Thyroid gland (tissue), 4 donors: ENCODE measurements around the gene ANKRD61. TPM values are rescaled to one million over a fixed set of nuclear protein-coding genes. Genes with fewer than 3 reads are reported as not detected.
"Not testable (repeated sequence)": the region's sequence is repeated elsewhere in the genome, so short reads cannot be mapped to it uniquely, and the experiment has no call there.

ENCODE experiments used
- DNase-seq, 2 donors: peaks; one replicate each; pipeline ENCODE4 v3.0.0-alpha.2; 2019
- H3K27ac ChIP-seq, 3 donors: fragments of 200-600 bp; sonication (generic); 1 replicate in 2 of 3; 2 replicates in 1 of 3; pipeline ENCODE4 v1.5.1; 2016 to 2019; ENCODE audit warnings: mild to moderate bottlenecking in 1 of 3, moderate library complexity in 1 of 3
- H3K27me3 ChIP-seq: fragments of 200-600 bp; sonication (generic); one replicate; pipeline ENCODE4 v1.5.1; 2019
- H3K36me3 ChIP-seq, 2 donors: fragments of 200-600 bp; sonication (generic); one replicate each; pipeline ENCODE4 v1.5.1; 2016 to 2019
- H3K4me1 ChIP-seq, 2 donors: fragments of 200-600 bp; sonication (generic); one replicate each; pipeline ENCODE4 v1.5.1; 2017 to 2019
- H3K4me3 ChIP-seq, 3 donors: fragments of 200-600 bp; sonication (generic); replicated peaks in 1 of 3; 1 replicate in 2 of 3; 2 replicates in 1 of 3; pipeline ENCODE4 v1.5.1; 2016; ENCODE audit warnings: mild to moderate bottlenecking in 1 of 3
- H3K9me3 ChIP-seq: fragments of 200-600 bp; sonication (generic); one replicate; pipeline ENCODE4 v1.5.1; 2017
- POLR2A ChIP-seq, 2 donors: fragments of 450-650 bp; IDR thresholded peaks; one replicate each; pipeline ENCODE4 v1.6.1; 2017; ENCODE audit warnings: antibody characterized with exemption in 2 of 2, mild to moderate bottlenecking in 2 of 2, moderate library complexity in 1 of 2
- WGBS, 2 donors: methylation state at CpG; one replicate each; pipeline ENCODE4 v1.1.5; 2017; 5-methylcytosine and 5-hydroxymethylcytosine counted together
- intact Hi-C: fragments of 100-400 bp; cut with DNase I; formaldehyde crosslinking; loops from one replicate; pipeline ENCODE4 v1.15.1; 2023
- total RNA-seq, 4 donors: library from RNA; depleted of rRNA; stranded (reverse); fragments of >200 nt; gene quantifications; one replicate each; pipeline ENCODE4 v1.2.3, GENCODE V29; 2016
- TF ChIP-seq, protein P1 (sequence below), 6 experiments: fragments of 200-600 bp in 3 of 6; fragments of 450-650 bp in 3 of 6; sonication (generic) in 3 of 6; IDR thresholded peaks; one replicate each; pipeline ENCODE4 v1.5.1; 2016 to 2019; ENCODE audit warnings: antibody characterized with exemption in 6 of 6, mild to moderate bottlenecking in 2 of 6, inconsistent platforms in 1 of 6, moderate library complexity in 1 of 6

ANKRD61 gene
- not detected for total RNA-seq

DNA sequence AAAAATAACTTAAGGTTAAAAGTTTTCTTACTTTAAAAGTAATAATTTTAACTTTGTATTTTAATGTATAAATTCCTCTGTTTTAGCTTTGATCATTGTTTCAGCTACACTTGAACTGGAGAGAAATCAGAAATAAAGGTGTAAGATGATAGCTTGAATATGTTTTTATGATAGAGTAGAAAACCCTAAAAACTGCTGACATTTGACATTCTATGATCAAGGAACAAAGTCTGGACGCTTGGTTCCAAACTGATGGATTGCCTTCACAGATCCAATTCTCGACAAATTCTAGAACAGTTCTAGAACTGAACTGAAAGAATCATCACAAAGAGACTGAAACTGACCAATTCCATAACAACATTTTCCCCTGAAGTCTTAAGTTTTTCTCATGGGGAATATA lies at the start of gene ANKRD61:
TSS of gene ANKRD61 (plus strand) at position 389 of the 400 bp plus-strand sequence. CDS start at position 389, 0 bp downstream.
- DNase-seq = no peak
- peak within 1 kb of the TSS in 1 of 3 donors; percentile 62 for H3K27ac ChIP-seq
- no peaks in the 10 kb centered on the region for H3K27me3 ChIP-seq
- no peaks in the 10 kb centered on the region for H3K9me3 ChIP-seq
- peaks cover 30 to 34% of the 10 kb centered on the region in 2 donors for H3K36me3 ChIP-seq
- intact Hi-C loops = no loop called here
- H3K4me1 ChIP-seq = peaks cover 5 to 8% of the 10 kb centered on the region in 2 donors
- H3K4me3 ChIP-seq = no peak within 1 kb of the TSS
- WGBS, 2 donors = 93 to 95% methylated on average over 2 of the region's 2 CpGs
- TF ChIP-seq POLR2A (IDR thresholded peaks at IDR 0.05) = no peak
- TF ChIP-seq, protein P1, sequence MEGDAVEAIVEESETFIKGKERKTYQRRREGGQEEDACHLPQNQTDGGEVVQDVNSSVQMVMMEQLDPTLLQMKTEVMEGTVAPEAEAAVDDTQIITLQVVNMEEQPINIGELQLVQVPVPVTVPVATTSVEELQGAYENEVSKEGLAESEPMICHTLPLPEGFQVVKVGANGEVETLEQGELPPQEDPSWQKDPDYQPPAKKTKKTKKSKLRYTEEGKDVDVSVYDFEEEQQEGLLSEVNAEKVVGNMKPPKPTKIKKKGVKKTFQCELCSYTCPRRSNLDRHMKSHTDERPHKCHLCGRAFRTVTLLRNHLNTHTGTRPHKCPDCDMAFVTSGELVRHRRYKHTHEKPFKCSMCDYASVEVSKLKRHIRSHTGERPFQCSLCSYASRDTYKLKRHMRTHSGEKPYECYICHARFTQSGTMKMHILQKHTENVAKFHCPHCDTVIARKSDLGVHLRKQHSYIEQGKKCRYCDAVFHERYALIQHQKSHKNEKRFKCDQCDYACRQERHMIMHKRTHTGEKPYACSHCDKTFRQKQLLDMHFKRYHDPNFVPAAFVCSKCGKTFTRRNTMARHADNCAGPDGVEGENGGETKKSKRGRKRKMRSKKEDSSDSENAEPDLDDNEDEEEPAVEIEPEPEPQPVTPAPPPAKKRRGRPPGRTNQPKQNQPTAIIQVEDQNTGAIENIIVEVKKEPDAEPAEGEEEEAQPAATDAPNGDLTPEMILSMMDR (IDR thresholded peaks at IDR 0.05) = no peak

DNA sequence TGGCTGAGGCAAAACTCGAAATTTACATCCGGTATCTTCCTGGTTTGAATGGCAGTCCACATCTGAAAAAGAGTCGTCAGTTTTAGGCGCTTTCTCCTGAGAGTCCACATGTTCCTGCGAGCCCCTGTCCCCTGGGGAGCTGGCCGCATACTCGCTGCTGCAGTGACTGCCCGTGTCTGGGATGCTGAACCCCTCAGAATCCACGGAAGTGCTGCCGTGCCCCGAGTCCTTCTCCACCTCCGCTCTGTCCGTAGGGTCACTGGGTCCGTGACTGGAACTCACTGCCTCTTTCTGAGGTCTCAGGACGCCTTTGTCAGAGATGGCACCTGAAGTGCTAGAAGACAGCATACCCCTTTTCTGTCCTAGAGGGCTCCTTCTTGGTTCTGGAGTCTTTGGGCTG lies 44.1 kb upstream of the ANKRD61 start:
- H3K9me3 ChIP-seq, H3K27me3 ChIP-seq, DNase-seq, H3K4me3 ChIP-seq, H3K27ac ChIP-seq, intact Hi-C loops, H3K4me1 ChIP-seq, H3K36me3 ChIP-seq: not testable (repeated sequence)
- WGBS, 2 donors = 92% methylated on average over 15 of the region's 15 CpGs

DNA sequence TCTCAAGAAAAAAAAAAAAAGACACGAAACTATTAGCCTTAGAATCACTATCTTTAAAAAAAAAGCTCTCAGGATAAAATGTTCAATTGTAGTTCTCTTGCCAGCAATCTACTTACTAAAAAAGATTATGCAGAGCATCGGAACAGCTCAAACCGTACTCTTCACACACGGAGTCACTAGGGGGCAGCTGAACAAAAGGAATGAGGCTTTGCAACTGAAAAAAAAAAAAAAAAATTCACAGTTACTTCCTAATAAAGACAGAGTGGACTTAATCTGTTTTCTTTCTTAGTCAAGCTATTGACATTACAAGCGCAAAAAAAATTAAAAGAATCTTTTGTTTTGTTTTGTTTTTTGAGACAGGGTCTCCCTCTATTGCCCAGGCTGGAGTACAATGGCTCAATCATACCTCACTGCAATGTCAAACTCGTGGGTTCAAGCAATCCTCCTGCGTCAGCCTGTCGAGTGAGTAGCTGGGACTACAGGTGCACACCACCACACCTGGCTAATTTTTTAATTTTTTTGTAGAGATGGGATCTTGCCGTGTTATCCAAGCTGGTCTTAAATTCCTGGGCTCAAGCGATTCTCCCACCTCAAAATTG lies 33.9 kb upstream of the ANKRD61 start:
- WGBS, 2 donors = 55 to 57% methylated on average over 10 of the region's 10 CpGs
- intact Hi-C loops = loop anchor here (10.0 kb wide), 1 partner anchor 327 kb away; no protein-coding TSS in a partner anchor
- no peak overlapping the region for H3K4me3 ChIP-seq
- DNase-seq = peak; percentile 65 to 68
- TF ChIP-seq, protein P1 (IDR thresholded peaks at IDR 0.05) = peak; percentile 33 to 92 (median 66)
- TF ChIP-seq POLR2A (IDR thresholded peaks at IDR 0.05) = no peak
- H3K27me3 ChIP-seq = no peaks in the 10 kb centered on the region
- peaks cover 0 to 4% of the 10 kb centered on the region in 2 donors for H3K4me1 ChIP-seq
- H3K27ac ChIP-seq = peak overlapping the region in 1 of 3 donors; percentile 35
- H3K36me3 ChIP-seq = peaks cover 18 to 32% of the 10 kb centered on the region in 2 donors
- H3K9me3 ChIP-seq = no peaks in the 10 kb centered on the region

DNA sequence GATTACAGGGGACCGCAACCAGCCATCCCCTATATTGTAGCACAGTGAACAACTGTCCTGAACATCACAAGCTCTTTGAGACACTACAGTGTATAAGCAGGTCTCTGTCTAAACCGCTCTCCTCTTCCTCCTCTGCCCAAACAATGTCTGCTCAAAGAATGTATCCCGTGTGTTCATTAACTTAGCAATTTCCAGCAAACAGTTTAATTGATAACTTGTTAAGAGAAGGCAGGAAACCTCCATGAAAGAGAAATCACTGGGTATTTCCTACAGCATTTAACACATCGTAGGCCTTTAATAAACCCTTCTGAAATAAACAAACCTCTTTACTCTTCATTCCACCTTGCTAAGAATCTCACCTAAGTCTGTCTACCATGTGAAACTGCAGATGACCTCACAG lies 23.8 kb upstream of the ANKRD61 start:
- WGBS, 2 donors = 88 to 94% methylated on average over 4 of the region's 4 CpGs
- Histone ChIP-seq H3K27me3 (no peaks in the 10 kb centered on the region), H3K27ac (no peak overlapping the region), H3K4me3 (no peak overlapping the region), H3K9me3 (no peaks in the 10 kb centered on the region), H3K36me3 (peaks cover 8 to 15% of the 10 kb centered on the region in 2 donors), H3K4me1 (peaks cover 23 to 28% of the 10 kb centered on the region in 2 donors)
- no peak for DNase-seq
- TF ChIP-seq, protein P1 (IDR thresholded peaks at IDR 0.05) = no peak
- no peak for TF ChIP-seq POLR2A (IDR thresholded peaks at IDR 0.05)
- intact Hi-C loops = no loop called here

DNA sequence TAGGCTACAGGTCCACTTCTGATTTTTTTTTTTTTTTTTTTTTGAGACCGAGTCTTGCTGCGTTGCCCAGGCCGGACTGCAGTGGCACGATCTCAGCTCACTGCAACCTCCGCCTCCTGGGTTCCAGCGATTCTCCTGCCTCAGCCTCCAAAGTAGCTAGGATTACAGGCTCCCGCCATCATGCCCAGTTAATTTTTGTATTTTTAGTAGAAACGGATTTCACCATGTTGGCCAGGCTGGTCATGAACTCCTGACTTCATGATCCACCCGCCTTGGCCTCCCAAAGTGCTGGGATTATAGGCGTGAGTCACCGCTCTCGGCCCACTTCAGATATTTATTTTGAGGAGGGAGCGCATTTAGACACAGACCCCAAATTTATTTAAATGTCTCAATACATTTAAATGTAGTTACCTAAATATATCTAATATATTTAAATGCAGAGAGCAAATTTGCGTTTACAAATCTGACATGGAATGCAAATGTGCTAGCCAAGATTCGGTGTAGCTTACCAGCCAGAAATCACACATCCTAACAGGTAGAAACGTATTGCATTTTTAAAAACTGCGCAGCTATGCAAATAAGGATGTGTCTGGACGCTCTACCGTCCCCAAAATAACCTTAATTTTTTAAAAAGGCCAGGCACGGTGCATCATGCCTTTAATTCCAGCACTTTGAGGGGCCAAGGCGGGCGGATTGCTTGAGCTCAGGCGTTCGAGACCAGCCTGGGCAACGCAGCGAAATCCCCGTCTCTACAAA lies 23.2 kb upstream of the ANKRD61 start:
- H3K4me1 ChIP-seq = peaks cover 30 to 34% of the 10 kb centered on the region in 2 donors
- 51 to 53% methylated on average over 27 of the region's 27 CpGs for WGBS, 2 donors
- H3K9me3 ChIP-seq, H3K36me3 ChIP-seq, intact Hi-C loops, DNase-seq, H3K27me3 ChIP-seq: not testable (repeated sequence)
- H3K4me3 ChIP-seq = peak overlapping the region in 1 of 3 donors; percentile 55
- peak overlapping the region in 2 of 3 donors; percentile 93 to 96 for H3K27ac ChIP-seq
